ENCODE results near the gene IGFBP7. TPM values are rescaled to one million over a fixed set of nuclear protein-coding genes. Genes with fewer than 3 reads are reported as not detected.

Gene IGFBP7
- polyA plus RNA-seq, 1 experiment: 2,028 TPM

- H3K27me3 ChIP-seq (ENCODE audit: control insufficient read depth, insufficient read depth, low read length): no peaks in the 10 kb centered on the region
- DNase-seq (ENCODE audit: low read depth): no peak
- POLR2A ChIA-PET: no interaction called here
- H3K4me3 ChIP-seq (ENCODE audit: low read depth, low read length): no peak overlapping the region
- CTCF ChIA-PET: interaction anchor here (1.6 kb wide), 1 partner anchor 9 kb away, joined by 3 read pairs; no protein-coding TSS in a partner anchor
- no peak for TF ChIP-seq CTCF (IDR thresholded peaks at IDR 0.05; ENCODE audit: insufficient read depth, low read depth, low read length)
- H3K36me3 ChIP-seq (ENCODE audit: control insufficient read depth, insufficient read depth, low read length): peaks cover 1% of the 10 kb centered on the region; the same call in 1 of the 2 replicates
Measured at GRCh38 chr4:57089549-57089948, 20.6 kb downstream of the IGFBP7 start.

- CTCF ChIA-PET: no interaction called here
- H3K36me3 ChIP-seq (ENCODE audit: control insufficient read depth, insufficient read depth, low read length): peaks cover 1% of the 10 kb centered on the region; the same call in 1 of the 2 replicates
- H3K4me3 ChIP-seq (ENCODE audit: low read depth, low read length): no peak overlapping the region
- no peak for TF ChIP-seq CTCF (IDR thresholded peaks at IDR 0.05; ENCODE audit: insufficient read depth, low read depth, low read length)
- POLR2A ChIA-PET: interaction anchor here (0.8 kb wide), 1 partner anchor 54 kb away, joined by 3 read pairs; no protein-coding TSS in a partner anchor
- no peaks in the 10 kb centered on the region for H3K27me3 ChIP-seq (ENCODE audit: control insufficient read depth, insufficient read depth, low read length)
- no peak for DNase-seq (ENCODE audit: low read depth)
Measured at GRCh38 chr4:57086031-57086723, 24.0 kb downstream of the IGFBP7 start.

GRCh38 chr4:57085278-57085677 lies 24.9 kb downstream of the IGFBP7 start:
- 0 out of 2 replicates have a peak, but pooled peaks cover 1% of the 10 kb centered on the region for H3K36me3 ChIP-seq (ENCODE audit: control insufficient read depth, insufficient read depth, low read length)
- CTCF ChIA-PET: no interaction called here

GRCh38 chr4:57084360-57084759 lies 25.8 kb downstream of the IGFBP7 start:
- DNase-seq (ENCODE audit: low read depth): no peak
- Histone ChIP-seq H3K4me3 (ENCODE audit: low read depth, low read length) (no peak overlapping the region), H3K27me3 (ENCODE audit: control insufficient read depth, insufficient read depth, low read length) (no peaks in the 10 kb centered on the region), H3K36me3 (ENCODE audit: control insufficient read depth, insufficient read depth, low read length) (peaks cover 3% of the 10 kb centered on the region; the same call in 1 of the 2 replicates)
- no peak for TF ChIP-seq CTCF (IDR thresholded peaks at IDR 0.05; ENCODE audit: insufficient read depth, low read depth, low read length)
- POLR2A ChIA-PET: no interaction called here
- CTCF ChIA-PET: interaction anchor here (1.9 kb wide), 1 partner anchor 19 kb away, joined by 8 read pairs; no protein-coding TSS in a partner anchor

More at GRCh38 chr4:57085278-57085677, 24.9 kb downstream of the IGFBP7 start:
- Histone ChIP-seq H3K4me3 (ENCODE audit: low read depth, low read length) (no peak overlapping the region), H3K27me3 (ENCODE audit: control insufficient read depth, insufficient read depth, low read length) (no peaks in the 10 kb centered on the region)
- POLR2A ChIA-PET: no interaction called here
- no peak for DNase-seq (ENCODE audit: low read depth)
- no peak for TF ChIP-seq CTCF (IDR thresholded peaks at IDR 0.05; ENCODE audit: insufficient read depth, low read depth, low read length)

GRCh38 chr4:57083090-57083489 lies 27.1 kb downstream of the IGFBP7 start:
- CTCF ChIA-PET: interaction anchor here (1.4 to 2.3 kb wide), 4 partner anchors 16 to 80 kb away, joined by 3 to 9 read pairs (median 6); no protein-coding TSS in a partner anchor
- Histone ChIP-seq H3K27me3 (ENCODE audit: control insufficient read depth, insufficient read depth, low read length) (no peaks in the 10 kb centered on the region), H3K4me3 (ENCODE audit: low read depth, low read length) (no peak overlapping the region), H3K36me3 (ENCODE audit: control insufficient read depth, insufficient read depth, low read length) (peaks cover 3% of the 10 kb centered on the region; the same call in 1 of the 2 replicates)
- DNase-seq (ENCODE audit: low read depth): no peak
- POLR2A ChIA-PET: no interaction called here
- no peak for TF ChIP-seq CTCF (IDR thresholded peaks at IDR 0.05; ENCODE audit: insufficient read depth, low read depth, low read length)
